ENCODE results near the gene SSR1.
A peak's percentile ranks its signal among the peaks of the same experiment; 100 is the strongest.

SSR1 gene

GRCh38 chr6:7228662-7229375 lies 84.2 kb downstream of the SSR1 start:
- TF ChIP-seq, protein P1, sequence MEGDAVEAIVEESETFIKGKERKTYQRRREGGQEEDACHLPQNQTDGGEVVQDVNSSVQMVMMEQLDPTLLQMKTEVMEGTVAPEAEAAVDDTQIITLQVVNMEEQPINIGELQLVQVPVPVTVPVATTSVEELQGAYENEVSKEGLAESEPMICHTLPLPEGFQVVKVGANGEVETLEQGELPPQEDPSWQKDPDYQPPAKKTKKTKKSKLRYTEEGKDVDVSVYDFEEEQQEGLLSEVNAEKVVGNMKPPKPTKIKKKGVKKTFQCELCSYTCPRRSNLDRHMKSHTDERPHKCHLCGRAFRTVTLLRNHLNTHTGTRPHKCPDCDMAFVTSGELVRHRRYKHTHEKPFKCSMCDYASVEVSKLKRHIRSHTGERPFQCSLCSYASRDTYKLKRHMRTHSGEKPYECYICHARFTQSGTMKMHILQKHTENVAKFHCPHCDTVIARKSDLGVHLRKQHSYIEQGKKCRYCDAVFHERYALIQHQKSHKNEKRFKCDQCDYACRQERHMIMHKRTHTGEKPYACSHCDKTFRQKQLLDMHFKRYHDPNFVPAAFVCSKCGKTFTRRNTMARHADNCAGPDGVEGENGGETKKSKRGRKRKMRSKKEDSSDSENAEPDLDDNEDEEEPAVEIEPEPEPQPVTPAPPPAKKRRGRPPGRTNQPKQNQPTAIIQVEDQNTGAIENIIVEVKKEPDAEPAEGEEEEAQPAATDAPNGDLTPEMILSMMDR (IDR thresholded peaks at IDR 0.05; ENCODE audit: low read length, missing control alignments) = no peak
- DNase-seq (ENCODE audit: low read depth) = no peak
- no peak overlapping the region for H3K4me3 ChIP-seq (replicated peaks; ENCODE audit: low read depth, low read length)

DNA sequence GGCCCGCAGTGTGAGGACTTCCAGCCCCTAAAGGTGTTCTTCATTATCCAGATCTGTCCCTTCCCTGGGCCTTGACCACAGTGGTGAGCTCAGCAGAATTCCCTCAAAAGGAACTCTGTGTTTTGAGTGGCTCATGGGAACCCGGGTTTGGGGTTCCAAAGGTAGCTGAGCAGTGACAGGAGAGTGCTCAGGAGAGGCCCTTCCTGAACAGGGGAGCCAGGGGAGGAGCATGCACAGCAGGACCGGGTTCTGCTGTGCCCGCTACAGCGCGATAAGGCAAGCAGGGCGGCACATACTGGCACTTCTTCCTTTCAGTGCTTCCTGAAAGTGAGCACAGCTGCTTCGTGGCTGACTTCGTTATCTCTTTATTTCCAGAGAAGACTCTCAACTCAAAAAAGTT lies 88.3 kb downstream of the SSR1 start:
- no peak overlapping the region for H3K4me3 ChIP-seq (replicated peaks; ENCODE audit: low read depth, low read length)
- TF ChIP-seq, protein P1 (IDR thresholded peaks at IDR 0.05; ENCODE audit: low read length, missing control alignments) = no peak

DNA sequence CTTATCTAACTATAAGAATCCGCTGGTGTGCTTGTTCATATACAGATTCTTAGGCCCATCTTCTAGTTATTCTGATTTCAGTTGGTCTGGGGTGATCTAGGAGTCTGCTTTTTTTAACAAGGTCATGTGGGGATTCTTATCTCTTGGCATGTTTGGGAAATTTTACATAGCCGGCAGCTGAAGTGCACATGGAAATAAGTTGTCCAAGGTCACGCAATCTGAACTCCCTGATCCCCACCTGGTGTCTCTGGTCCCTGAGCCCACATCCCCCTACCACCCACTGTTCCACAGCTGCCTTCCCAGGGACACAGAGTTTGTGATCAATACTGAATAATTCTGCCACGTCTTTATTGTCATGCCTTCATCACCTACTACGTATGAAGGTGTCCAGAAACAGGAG lies 90.8 kb downstream of the SSR1 start:
- H3K4me3 ChIP-seq (replicated peaks; ENCODE audit: low read depth, low read length) = no peak overlapping the region
- DNase-seq (ENCODE audit: low read depth) = no peak
- TF ChIP-seq, protein P1 (IDR thresholded peaks at IDR 0.05; ENCODE audit: low read length, missing control alignments) = no peak

More for the DNA sequence above, 88.3 kb downstream of the SSR1 start:
- no peak for DNase-seq (ENCODE audit: low read depth)

- peak; percentile 20 for DNase-seq (ENCODE audit: low read depth)
- TF ChIP-seq, protein P1 (IDR thresholded peaks at IDR 0.05; ENCODE audit: low read length, missing control alignments) = no peak
Observed at GRCh38 chr6:7219310-7219709, 93.7 kb downstream of the SSR1 start.

GRCh38 chr6:7218406-7218988 lies 94.5 kb downstream of the SSR1 start:
- DNase-seq (ENCODE audit: low read depth) = peak; percentile 20
- no peak overlapping the region for H3K4me3 ChIP-seq (replicated peaks; ENCODE audit: low read depth, low read length)
- TF ChIP-seq, protein P1 (IDR thresholded peaks at IDR 0.05; ENCODE audit: low read length, missing control alignments) = no peak

More at GRCh38 chr6:7219310-7219709, 93.7 kb downstream of the SSR1 start:
- H3K4me3 ChIP-seq (replicated peaks; ENCODE audit: low read depth, low read length) = no peak overlapping the region

Measured in fibroblast of pulmonary artery (primary cell).